IMR-90 (cell line): Measurements from ENCODE around the gene PPP1R12C. TPM values are rescaled to one million over a fixed set of nuclear protein-coding genes. Genes with fewer than 3 reads are reported as not detected.

Experiments used
- ATAC-seq: fragments of 200-7000 bp; cut with Tn5 transposase; 2 replicates; pipeline ENCODE4 v1.9.1; 2020; ENCODE audit warnings: low read depth, mild to moderate bottlenecking, moderate library complexity
- BruUV-seq: library from RNA; stranded (reverse); fragments of 400-500 nt; replicated peaks from 2 replicates; lab custom pipeline; 2021; lab: Mats Ljungman, UMichigan
- CTCF ChIA-PET: fragments of 300-600 bp; formaldehyde crosslinking; extraction: SDS; loops from one replicate; lab custom pipeline; 2021; ENCODE audit warnings: antibody characterized with exemption; lab: Yijun Ruan, JAX
- POLR2A ChIA-PET: fragments of 300-600 bp; sonication (Branson Sonifier 250); formaldehyde crosslinking; loops from one replicate; lab custom pipeline; 2022; ENCODE audit warnings: antibody characterized with exemption; ENCODE audit not compliant: unreplicated experiment; lab: Charles Lee
- DNase-seq: peaks from one replicate; pipeline ENCODE4 v3.0.0; 2013
- H2AFZ ChIP-seq: replicated peaks from 2 replicates; pipeline ENCODE3; 2013; ENCODE audit warnings: low read length, mild to moderate bottlenecking; ENCODE audit not compliant: poor library complexity
- H2AK5ac ChIP-seq: 2 replicates; pipeline ENCODE4 v1.6.1; 2013; ENCODE audit warnings: low read depth, low read length, inconsistent platforms
- H2AK9ac ChIP-seq: replicated peaks from 2 replicates; pipeline ENCODE3; 2013; ENCODE audit warnings: mild to moderate bottlenecking, low read depth, low read length, moderate library complexity; ENCODE audit not compliant: poor library complexity
- H2BK120ac ChIP-seq: 2 replicates; pipeline ENCODE4 v1.6.1; 2013; ENCODE audit warnings: low read depth, low read length, inconsistent platforms
- H2BK15ac ChIP-seq: 3 replicates; pipeline ENCODE4 v1.6.1; 2013; ENCODE audit warnings: low read depth, low read length, inconsistent platforms
- H2BK20ac ChIP-seq: 2 replicates; pipeline ENCODE4 v1.6.1; 2013; ENCODE audit warnings: low read depth, mild to moderate bottlenecking, inconsistent platforms, low read length, moderate library complexity
- H2BK5ac ChIP-seq: 2 replicates; pipeline ENCODE4 v1.6.1; 2013; ENCODE audit warnings: mild to moderate bottlenecking, low read depth, low read length, inconsistent platforms; ENCODE audit not compliant: poor library complexity, severe bottlenecking
- H3K14ac ChIP-seq: replicated peaks from 2 replicates; pipeline ENCODE4 v1.6.1; 2013; ENCODE audit warnings: low read depth, low read length, inconsistent platforms
- H3K18ac ChIP-seq: 2 replicates; pipeline ENCODE4 v1.6.1; 2013; ENCODE audit warnings: low read depth, low read length, control low read depth
- H3K23ac ChIP-seq: 2 replicates; pipeline ENCODE4 v1.6.1; 2013; ENCODE audit warnings: low read depth, low read length, inconsistent platforms
- H3K27ac ChIP-seq: 2 replicates; pipeline ENCODE4 v1.5.1; 2013; ENCODE audit warnings: mild to moderate bottlenecking, control low read depth, low read length; ENCODE audit not compliant: insufficient read depth
- H3K27me3 ChIP-seq: 2 replicates; pipeline ENCODE4 v1.6.1; 2013; ENCODE audit warnings: low read length; ENCODE audit not compliant: control insufficient read depth, insufficient read depth
- H3K36me3 ChIP-seq: 2 replicates; pipeline ENCODE4 v1.6.1; 2013; ENCODE audit warnings: low read length, mixed read lengths; ENCODE audit not compliant: control insufficient read depth, insufficient read depth
- H3K4ac ChIP-seq: 2 replicates; pipeline ENCODE4 v1.6.1; 2013; ENCODE audit warnings: low read depth, low read length, inconsistent platforms
- H3K4me1 ChIP-seq: 2 replicates; pipeline ENCODE4 v1.6.1; 2013; ENCODE audit warnings: low read length, mixed read lengths; ENCODE audit not compliant: control insufficient read depth, insufficient read depth
- H3K4me2 ChIP-seq: 2 replicates; pipeline ENCODE4 v1.6.1; 2013; ENCODE audit warnings: low read depth, mild to moderate bottlenecking, control low read depth, low read length, moderate library complexity
- H3K4me3 ChIP-seq: 2 replicates; pipeline ENCODE4 v1.5.1; 2013; ENCODE audit warnings: low read depth, mild to moderate bottlenecking, control low read depth, low read length, moderate library complexity; ENCODE audit not compliant: insufficient read depth
- H3K56ac ChIP-seq: 2 replicates; pipeline ENCODE4 v1.6.1; 2013; ENCODE audit warnings: low read length, inconsistent platforms; ENCODE audit not compliant: insufficient read depth; ENCODE audit errors: extremely low read depth
- H3K79me1 ChIP-seq, 2 experiments: 2 replicates each; pipeline ENCODE4 v1.6.1; 2013; ENCODE audit warnings: low read length in 2 of 2, inconsistent platforms in 1 of 2, low read depth in 1 of 2
- H3K9ac ChIP-seq: 2 replicates; pipeline ENCODE4 v1.6.1; 2013; ENCODE audit warnings: low read depth, low read length, control low read depth
- H3K9me1 ChIP-seq: 2 replicates; pipeline ENCODE4 v1.6.1; 2013; ENCODE audit warnings: low read length, inconsistent platforms; ENCODE audit not compliant: insufficient read depth
- H3K9me3 ChIP-seq: 2 replicates; pipeline ENCODE4 v1.6.1; 2013; ENCODE audit warnings: low read length; ENCODE audit not compliant: control insufficient read depth, insufficient read depth
- H4K20me1 ChIP-seq: 2 replicates; pipeline ENCODE4 v1.6.1; 2013; ENCODE audit warnings: low read length, inconsistent platforms; ENCODE audit not compliant: insufficient read depth
- H4K5ac ChIP-seq: 2 replicates; pipeline ENCODE4 v1.6.1; 2013; ENCODE audit warnings: mild to moderate bottlenecking, low read depth, low read length, control low read depth
- H4K8ac ChIP-seq, 2 experiments: 2 replicates each; pipeline ENCODE4 v1.6.1; 2013; ENCODE audit warnings: low read depth in 2 of 2, low read length in 2 of 2, control low read depth in 1 of 2, inconsistent platforms in 1 of 2
- H4K91ac ChIP-seq: 2 replicates; pipeline ENCODE4 v1.6.1; 2013; ENCODE audit warnings: low read depth, low read length, inconsistent platforms; ENCODE audit not compliant: insufficient read depth
- BHLHE40 ChIP-seq: fragments of 150-350 bp; IDR thresholded peaks from 2 replicates; pipeline ENCODE4 v1.6.1; 2016; ENCODE audit warnings: mild to moderate bottlenecking, low read depth, low read length
- CEBPB ChIP-seq: IDR thresholded peaks from 2 replicates; pipeline ENCODE4 v1.6.1; 2012; ENCODE audit warnings: low read depth, low read length, improper control_type of control experiment
- CHD1 ChIP-seq: IDR thresholded peaks from 2 replicates; pipeline ENCODE4 v1.6.1; 2012; ENCODE audit warnings: low read depth, low read length, improper control_type of control experiment
- FOS ChIP-seq: fragments of 150-350 bp; IDR thresholded peaks from 2 replicates; pipeline ENCODE4 v1.6.1; 2016; ENCODE audit warnings: low read depth, low read length
- MAFK ChIP-seq: IDR thresholded peaks from 2 replicates; pipeline ENCODE4 v1.6.1; 2012; ENCODE audit warnings: low read depth, low read length, improper control_type of control experiment
- MAZ ChIP-seq: IDR thresholded peaks from 2 replicates; pipeline ENCODE4 v1.6.1; 2012; ENCODE audit warnings: low read depth, mild to moderate bottlenecking, low read length, improper control_type of control experiment, moderate library complexity, borderline replicate concordance
- MXI1 ChIP-seq: IDR thresholded peaks from 2 replicates; pipeline ENCODE4 v1.6.1; 2012; ENCODE audit warnings: low read depth, mild to moderate bottlenecking, low read length, moderate library complexity, borderline replicate concordance
- NFE2L2 ChIP-seq: fragments of 150-350 bp; IDR thresholded peaks from 2 replicates; pipeline ENCODE4 v1.6.1; 2016; ENCODE audit warnings: low read depth, mild to moderate bottlenecking, low read length
- POLR2A ChIP-seq: IDR thresholded peaks from 2 replicates; pipeline ENCODE4 v1.6.1; 2012; ENCODE audit warnings: mild to moderate bottlenecking, low read depth, low read length
- RAD21 ChIP-seq: IDR thresholded peaks from 2 replicates; pipeline ENCODE4 v1.6.1; 2012; ENCODE audit warnings: low read length, improper control_type of control experiment
- RCOR1 ChIP-seq: IDR thresholded peaks from 2 replicates; pipeline ENCODE4 v1.6.1; 2012; ENCODE audit warnings: mild to moderate bottlenecking, low read length, improper control_type of control experiment; ENCODE audit not compliant: insufficient replicate concordance
- RFX5 ChIP-seq: IDR thresholded peaks from 2 replicates; pipeline ENCODE4 v1.8.0; 2012; ENCODE audit warnings: low read depth, mild to moderate bottlenecking, low read length, moderate library complexity
- SMC3 ChIP-seq: fragments of 150-350 bp; IDR thresholded peaks from 2 replicates; pipeline ENCODE4 v1.6.1; 2016; ENCODE audit warnings: low read depth, mild to moderate bottlenecking, antibody characterized with exemption, low read length, moderate library complexity
- WGBS, 2 experiments: methylation state at CpG; one replicate each; pipeline versions ENCODE4 v1.1.5 to v1.1.7; 2013; ENCODE audit warnings: missing lambda C conversion rate in 2 of 2; ENCODE audit not compliant: insufficient read length in 1 of 2; ENCODE audit errors: extremely low coverage in 2 of 2; 5-methylcytosine and 5-hydroxymethylcytosine counted together
- dilution Hi-C: fragments of 300-500 bp; cut with HindIII; formaldehyde crosslinking; loops from one replicate; pipeline ENCODE4 v1.14.3; 2018; ENCODE audit warnings: low sequenced_read_pairs; ENCODE audit not compliant: unreplicated experiment
- in situ Hi-C: fragments of 300-500 bp; cut with MboI; formaldehyde crosslinking; loops from 3 replicates; pipeline ENCODE4 v1.14.3; 2019; ENCODE audit warnings: low sequenced_read_pairs, inconsistent platforms, mixed read lengths
- intact Hi-C: fragments of 100-400 bp; cut with micrococcal nuclease; formaldehyde crosslinking; loops from 2 replicates; pipeline ENCODE4 v1.10.0; 2022
- polyA plus RNA-seq, 3 experiments: library from polyadenylated mRNA; depleted of rRNA; stranded (reverse); fragments of >200 nt; gene quantifications; 2 replicates each; pipeline ENCODE4 v1.2.3, GENCODE V29; 2012; ENCODE audit warnings: low replicate concordance in 1 of 3
- total RNA-seq: library from RNA; depleted of rRNA; stranded (reverse); fragments of >200 nt; gene quantifications from 2 replicates; pipeline ENCODE4 v1.2.3, GENCODE V29; 2012
- TF ChIP-seq, protein P1 (sequence below): conservative IDR thresholded peaks from 2 replicates; pipeline ENCODE4 v1.5.1; 2012; ENCODE audit warnings: mild to moderate bottlenecking, low read depth, low read length, improper control_type of control experiment
- TF ChIP-seq, protein P2 (sequence below): fragments of 150-350 bp; IDR thresholded peaks from 2 replicates; pipeline ENCODE4 v1.6.1; 2016; ENCODE audit warnings: low read depth, mild to moderate bottlenecking, low read length, moderate library complexity, borderline replicate concordance
- TF ChIP-seq, protein P3 (sequence below): fragments of 150-350 bp; IDR thresholded peaks from 2 replicates; pipeline ENCODE4 v1.6.1; 2017; ENCODE audit warnings: mild to moderate bottlenecking, antibody characterized with exemption, low read length, low read depth

The PPP1R12C gene
- total and polyA plus RNA-seq, 2 of the 4 experiments (the other 2 are of a cell fraction): 21.5 to 81.4 TPM

DNA sequence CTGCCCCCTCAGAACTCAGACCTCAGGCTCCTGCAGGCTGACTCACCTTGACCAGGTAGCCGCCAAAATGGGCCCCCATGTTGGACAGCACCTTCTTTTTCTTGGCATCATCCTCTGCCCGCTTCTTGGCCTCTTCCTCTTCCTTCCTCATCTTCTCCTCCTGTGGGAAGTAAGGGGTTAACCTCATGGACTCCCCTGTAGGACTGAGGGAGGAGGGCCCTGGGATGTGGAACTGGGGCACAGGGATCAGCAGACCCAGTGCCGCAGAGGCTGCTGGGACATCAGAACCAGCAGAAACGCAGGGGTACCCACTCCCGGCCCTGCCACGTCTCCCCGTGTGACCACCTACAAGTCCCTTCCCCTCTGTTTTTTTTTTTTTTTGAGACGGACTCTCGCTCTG, 20.5 kb upstream of the PPP1R12C start:
- Histone ChIP-seq H3K27me3 (peaks cover 22% of the 10 kb centered on the region), H3K23ac (no peak overlapping the region), H3K4me3 (no peak overlapping the region), H3K18ac (no peak overlapping the region), H3K36me3 (no peaks in the 10 kb centered on the region), H2AK5ac (no peak overlapping the region), H2BK5ac (no peak overlapping the region), H4K8ac (no peak overlapping the region), H4K5ac (no peak overlapping the region), H3K9me3 (no peaks in the 10 kb centered on the region), H2AK9ac (no peak overlapping the region), H3K14ac (no peak overlapping the region), H2BK20ac (no peak overlapping the region), H4K20me1 (no peaks in the 10 kb centered on the region), H2AFZ (no peak overlapping the region), H3K79me1 (no peaks in the 10 kb centered on the region), H3K9me1 (no peaks in the 10 kb centered on the region), H3K27ac (no peak overlapping the region), H3K4me1 (no peaks in the 10 kb centered on the region; the same call in 1 of the 2 replicates), H3K4ac (no peak overlapping the region), H4K91ac (no peak overlapping the region), H3K4me2 (no peak overlapping the region), H3K56ac (no peak overlapping the region), H3K9ac (no peak overlapping the region), H2BK15ac (no peak overlapping the region), H2BK120ac (no peak overlapping the region)
- in situ Hi-C loops (loop anchor here (5.0 kb wide), 1 partner anchor 279 kb away; no protein-coding TSS in a partner anchor), dilution Hi-C loops (no loop called here), intact Hi-C loops (no loop called here)
- ChIA-PET POLR2A (no interaction called here), CTCF (no interaction called here)
- no peak for DNase-seq
- ATAC-seq: no peak
- BruUV-seq: no TSS peak
- WGBS, 2 experiments: no CpG with 5 or more reads among the region's 9 CpGs
- TF ChIP-seq RFX5: no peak
- TF ChIP-seq, protein P1, sequence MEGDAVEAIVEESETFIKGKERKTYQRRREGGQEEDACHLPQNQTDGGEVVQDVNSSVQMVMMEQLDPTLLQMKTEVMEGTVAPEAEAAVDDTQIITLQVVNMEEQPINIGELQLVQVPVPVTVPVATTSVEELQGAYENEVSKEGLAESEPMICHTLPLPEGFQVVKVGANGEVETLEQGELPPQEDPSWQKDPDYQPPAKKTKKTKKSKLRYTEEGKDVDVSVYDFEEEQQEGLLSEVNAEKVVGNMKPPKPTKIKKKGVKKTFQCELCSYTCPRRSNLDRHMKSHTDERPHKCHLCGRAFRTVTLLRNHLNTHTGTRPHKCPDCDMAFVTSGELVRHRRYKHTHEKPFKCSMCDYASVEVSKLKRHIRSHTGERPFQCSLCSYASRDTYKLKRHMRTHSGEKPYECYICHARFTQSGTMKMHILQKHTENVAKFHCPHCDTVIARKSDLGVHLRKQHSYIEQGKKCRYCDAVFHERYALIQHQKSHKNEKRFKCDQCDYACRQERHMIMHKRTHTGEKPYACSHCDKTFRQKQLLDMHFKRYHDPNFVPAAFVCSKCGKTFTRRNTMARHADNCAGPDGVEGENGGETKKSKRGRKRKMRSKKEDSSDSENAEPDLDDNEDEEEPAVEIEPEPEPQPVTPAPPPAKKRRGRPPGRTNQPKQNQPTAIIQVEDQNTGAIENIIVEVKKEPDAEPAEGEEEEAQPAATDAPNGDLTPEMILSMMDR: no peak
- no peak for TF ChIP-seq CHD1
- TF ChIP-seq, protein P2, sequence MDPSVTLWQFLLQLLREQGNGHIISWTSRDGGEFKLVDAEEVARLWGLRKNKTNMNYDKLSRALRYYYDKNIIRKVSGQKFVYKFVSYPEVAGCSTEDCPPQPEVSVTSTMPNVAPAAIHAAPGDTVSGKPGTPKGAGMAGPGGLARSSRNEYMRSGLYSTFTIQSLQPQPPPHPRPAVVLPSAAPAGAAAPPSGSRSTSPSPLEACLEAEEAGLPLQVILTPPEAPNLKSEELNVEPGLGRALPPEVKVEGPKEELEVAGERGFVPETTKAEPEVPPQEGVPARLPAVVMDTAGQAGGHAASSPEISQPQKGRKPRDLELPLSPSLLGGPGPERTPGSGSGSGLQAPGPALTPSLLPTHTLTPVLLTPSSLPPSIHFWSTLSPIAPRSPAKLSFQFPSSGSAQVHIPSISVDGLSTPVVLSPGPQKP: no peak
- no peak for TF ChIP-seq POLR2A
- no peak for TF ChIP-seq BHLHE40
- TF ChIP-seq RAD21: no peak
- no peak for TF ChIP-seq FOS
- no peak for TF ChIP-seq MAZ
- TF ChIP-seq MAFK: no peak
- TF ChIP-seq NFE2L2: no peak
- TF ChIP-seq RCOR1: no peak
- TF ChIP-seq CEBPB: no peak
- TF ChIP-seq MXI1: no peak
- TF ChIP-seq SMC3: no peak
- TF ChIP-seq, protein P3, sequence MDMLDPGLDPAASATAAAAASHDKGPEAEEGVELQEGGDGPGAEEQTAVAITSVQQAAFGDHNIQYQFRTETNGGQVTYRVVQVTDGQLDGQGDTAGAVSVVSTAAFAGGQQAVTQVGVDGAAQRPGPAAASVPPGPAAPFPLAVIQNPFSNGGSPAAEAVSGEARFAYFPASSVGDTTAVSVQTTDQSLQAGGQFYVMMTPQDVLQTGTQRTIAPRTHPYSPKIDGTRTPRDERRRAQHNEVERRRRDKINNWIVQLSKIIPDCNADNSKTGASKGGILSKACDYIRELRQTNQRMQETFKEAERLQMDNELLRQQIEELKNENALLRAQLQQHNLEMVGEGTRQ: no peak
